ENCODE measurements around the gene TRIM17.

DNA sequence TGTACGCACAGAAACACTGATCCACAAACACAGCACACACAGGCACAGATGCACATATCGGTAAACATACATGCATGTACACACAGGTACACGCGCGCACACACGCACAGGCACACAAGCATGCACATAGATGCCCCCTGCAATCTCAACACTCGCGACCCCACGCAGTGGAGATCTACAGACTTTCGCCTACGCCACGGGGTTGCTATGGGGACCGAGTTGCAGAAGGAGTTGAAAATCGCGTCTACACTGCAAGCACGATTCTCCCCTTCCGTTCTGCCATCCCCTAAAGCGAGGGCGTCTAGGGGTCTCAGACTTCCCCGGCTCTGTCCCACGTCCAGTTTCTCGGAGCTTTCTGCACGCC is 826 bp downstream of the TRIM17 start:
- TF ChIP-seq, protein P1, sequence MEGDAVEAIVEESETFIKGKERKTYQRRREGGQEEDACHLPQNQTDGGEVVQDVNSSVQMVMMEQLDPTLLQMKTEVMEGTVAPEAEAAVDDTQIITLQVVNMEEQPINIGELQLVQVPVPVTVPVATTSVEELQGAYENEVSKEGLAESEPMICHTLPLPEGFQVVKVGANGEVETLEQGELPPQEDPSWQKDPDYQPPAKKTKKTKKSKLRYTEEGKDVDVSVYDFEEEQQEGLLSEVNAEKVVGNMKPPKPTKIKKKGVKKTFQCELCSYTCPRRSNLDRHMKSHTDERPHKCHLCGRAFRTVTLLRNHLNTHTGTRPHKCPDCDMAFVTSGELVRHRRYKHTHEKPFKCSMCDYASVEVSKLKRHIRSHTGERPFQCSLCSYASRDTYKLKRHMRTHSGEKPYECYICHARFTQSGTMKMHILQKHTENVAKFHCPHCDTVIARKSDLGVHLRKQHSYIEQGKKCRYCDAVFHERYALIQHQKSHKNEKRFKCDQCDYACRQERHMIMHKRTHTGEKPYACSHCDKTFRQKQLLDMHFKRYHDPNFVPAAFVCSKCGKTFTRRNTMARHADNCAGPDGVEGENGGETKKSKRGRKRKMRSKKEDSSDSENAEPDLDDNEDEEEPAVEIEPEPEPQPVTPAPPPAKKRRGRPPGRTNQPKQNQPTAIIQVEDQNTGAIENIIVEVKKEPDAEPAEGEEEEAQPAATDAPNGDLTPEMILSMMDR (conservative IDR thresholded peaks at IDR 0.05; ENCODE audit: low read length), result no peak
- TF ChIP-seq EZH2phosphoT487 (IDR thresholded peaks at IDR 0.05; ENCODE audit: borderline replicate concordance), result no peak

All from Loucy (cell line).